ENCODE data around the gene SPIRE2.
"Not testable (repeated sequence)": the region's sequence is repeated elsewhere in the genome, so short reads cannot be mapped to it uniquely, and the experiment has no call there.

Gene SPIRE2

DNA sequence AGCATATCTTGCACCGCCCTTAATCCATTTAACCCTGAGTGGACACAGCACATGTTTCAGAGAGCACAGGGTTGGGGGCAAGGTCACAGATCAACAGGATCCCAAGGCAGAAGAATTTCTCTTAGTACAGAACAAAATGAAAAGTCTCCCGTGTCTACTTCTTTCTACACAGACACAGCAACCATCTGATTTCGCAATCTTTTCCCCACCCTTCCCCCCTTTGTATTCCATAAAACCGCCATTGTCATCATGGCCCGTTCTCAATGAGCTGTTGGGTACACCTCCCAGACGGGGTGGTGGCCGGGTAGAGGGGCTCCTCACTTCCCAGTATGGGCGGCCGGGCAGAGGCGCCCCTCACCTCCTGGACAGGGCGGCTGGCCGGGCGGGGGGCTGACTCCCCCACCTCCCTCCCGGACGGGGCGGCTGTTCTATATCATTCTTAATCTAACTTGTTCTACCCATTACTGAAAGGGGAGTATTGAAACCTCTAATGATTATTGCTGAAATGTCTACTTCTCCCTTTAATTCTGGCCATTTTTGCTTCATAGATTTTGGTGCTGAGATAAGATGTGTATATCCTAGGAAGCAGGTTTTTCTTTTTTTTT, 21.6 kb upstream of the SPIRE2 start:
- POLR2A ChIA-PET, result interaction anchor here (0.6 kb wide), 1 partner anchor 16 kb away, joined by 3 read pairs; no protein-coding TSS in a partner anchor

DNA sequence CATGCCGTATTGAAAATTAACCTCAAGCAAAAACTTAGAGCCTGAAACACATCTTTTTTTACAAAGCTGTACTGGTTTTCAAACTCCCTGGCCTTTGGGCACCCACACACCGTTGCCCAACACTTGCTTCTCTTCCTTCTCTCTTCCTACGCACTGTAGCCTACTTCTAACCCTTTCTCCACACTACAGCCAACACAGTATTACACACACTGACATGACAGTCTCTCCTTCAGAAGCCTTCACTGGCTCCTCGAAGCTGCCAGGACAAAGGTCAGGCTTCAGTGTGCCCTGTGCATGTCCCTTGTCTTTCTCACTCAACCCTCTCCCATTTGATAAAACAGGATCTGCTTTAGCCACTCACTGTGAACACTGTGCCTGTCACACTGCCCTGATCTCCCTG, 19.8 kb upstream of the SPIRE2 start:
- ChIA-PET CTCF (no interaction called here), POLR2A (no interaction called here)
- no peak overlapping the region for H3K4me3 ChIP-seq (ENCODE audit: control insufficient read depth in 1 of 7, extremely low read depth in 1 of 7, insufficient read depth in 4 of 7, low read depth in 2 of 7, low read length in 6 of 7)
- no peak for DNase-seq
- no peaks in the 10 kb centered on the region for H3K27me3 ChIP-seq (replicated peaks in 2 of 5; ENCODE audit: control insufficient read depth in 4 of 5, insufficient read depth in 5 of 5, low read length in 4 of 5)
- peaks cover 3 to 44% (median 13%) of the 10 kb centered on the region in 4 experiments for H3K36me3 ChIP-seq (ENCODE audit: control insufficient read depth in 4 of 4, insufficient read depth in 4 of 4, low read length in 3 of 4)
- no peaks in the 10 kb centered on the region for H3K4me1 ChIP-seq (ENCODE audit: control extremely low read depth in 1 of 4, control insufficient read depth in 4 of 4, insufficient read depth in 4 of 4, low read length in 3 of 4)
- H3K9me3 ChIP-seq (ENCODE audit: control extremely low read depth in 1 of 5, control insufficient read depth in 4 of 5, insufficient read depth in 2 of 5, low read depth in 1 of 5, low read length in 4 of 5), result no peaks in the 10 kb centered on the region
- no peak overlapping the region for H3K27ac ChIP-seq (ENCODE audit: insufficient read depth in 1 of 2, low read depth in 1 of 2, low read length in 2 of 2, poor library complexity in 1 of 2, severe bottlenecking in 2 of 2)
- 99% methylated on average over 4 of the region's 4 CpGs for WGBS (ENCODE audit: insufficient coverage)

More for the DNA sequence above, 21.6 kb upstream of the SPIRE2 start:
- CTCF ChIA-PET, result interaction anchor here (0.6 kb wide), 1 partner anchor 57 kb away, joined by 3 read pairs; no protein-coding TSS in a partner anchor
- H3K4me1 ChIP-seq (ENCODE audit: control extremely low read depth in 1 of 4, control insufficient read depth in 4 of 4, insufficient read depth in 4 of 4, low read length in 3 of 4); H3K27me3 ChIP-seq (replicated peaks in 2 of 5; ENCODE audit: control insufficient read depth in 4 of 5, insufficient read depth in 5 of 5, low read length in 4 of 5); H3K27ac ChIP-seq (ENCODE audit: insufficient read depth in 1 of 2, low read depth in 1 of 2, low read length in 2 of 2, poor library complexity in 1 of 2, severe bottlenecking in 2 of 2); DNase-seq; H3K4me3 ChIP-seq (ENCODE audit: control insufficient read depth in 1 of 7, extremely low read depth in 1 of 7, insufficient read depth in 4 of 7, low read depth in 2 of 7, low read length in 6 of 7); H3K9me3 ChIP-seq (ENCODE audit: control extremely low read depth in 1 of 5, control insufficient read depth in 4 of 5, insufficient read depth in 2 of 5, low read depth in 1 of 5, low read length in 4 of 5): not testable (repeated sequence)
- peaks cover 3 to 55% (median 22%) of the 10 kb centered on the region in 4 experiments for H3K36me3 ChIP-seq (ENCODE audit: control insufficient read depth in 4 of 4, insufficient read depth in 4 of 4, low read length in 3 of 4)
- 100% methylated on average over 7 of the region's 16 CpGs for WGBS (ENCODE audit: insufficient coverage)

DNA sequence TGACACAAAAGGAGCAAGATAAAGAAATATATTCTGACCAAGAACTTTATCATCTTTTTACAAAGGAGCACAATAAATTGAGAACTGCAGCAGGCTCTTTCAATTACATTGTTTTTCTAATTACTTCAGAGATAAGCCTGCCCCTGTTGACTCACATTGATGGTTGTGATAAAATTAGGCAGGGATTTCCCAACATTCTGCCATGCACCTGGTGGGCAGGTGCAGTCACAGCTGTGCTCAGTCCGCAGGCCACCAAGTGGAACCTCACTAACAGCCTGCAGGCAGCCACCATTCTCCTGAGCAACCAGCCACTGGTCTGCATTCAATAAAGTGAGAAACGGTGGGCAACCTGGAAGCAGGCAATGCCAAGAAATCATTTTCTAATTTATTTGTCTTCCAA, 17.0 kb upstream of the SPIRE2 start:
- ChIA-PET CTCF (interaction anchor here (1.2 to 1.4 kb wide), 4 partner anchors 10 to 104 kb away, joined by 3 to 7 read pairs (median 3); no protein-coding TSS in a partner anchor), POLR2A (no interaction called here)
- no peaks in the 10 kb centered on the region for H3K9me3 ChIP-seq (ENCODE audit: control extremely low read depth in 1 of 5, control insufficient read depth in 4 of 5, insufficient read depth in 2 of 5, low read depth in 1 of 5, low read length in 4 of 5)
- DNase-seq, result no peak
- no peaks in the 10 kb centered on the region for H3K27me3 ChIP-seq (replicated peaks in 2 of 5; ENCODE audit: control insufficient read depth in 4 of 5, insufficient read depth in 5 of 5, low read length in 4 of 5)
- WGBS (ENCODE audit: insufficient coverage), result 100% methylated on average over 1 of the region's 2 CpGs
- H3K27ac ChIP-seq (ENCODE audit: insufficient read depth in 1 of 2, low read depth in 1 of 2, low read length in 2 of 2, poor library complexity in 1 of 2, severe bottlenecking in 2 of 2), result no peak overlapping the region
- no peak overlapping the region for H3K4me3 ChIP-seq (ENCODE audit: control insufficient read depth in 1 of 7, extremely low read depth in 1 of 7, insufficient read depth in 4 of 7, low read depth in 2 of 7, low read length in 6 of 7)
- peaks cover 0 to 9% (median 6%) of the 10 kb centered on the region in 4 experiments for H3K4me1 ChIP-seq (ENCODE audit: control extremely low read depth in 1 of 4, control insufficient read depth in 4 of 4, insufficient read depth in 4 of 4, low read length in 3 of 4)
- peaks cover 2 to 33% (median 8%) of the 10 kb centered on the region in 4 experiments for H3K36me3 ChIP-seq (ENCODE audit: control insufficient read depth in 4 of 4, insufficient read depth in 4 of 4, low read length in 3 of 4)

DNA sequence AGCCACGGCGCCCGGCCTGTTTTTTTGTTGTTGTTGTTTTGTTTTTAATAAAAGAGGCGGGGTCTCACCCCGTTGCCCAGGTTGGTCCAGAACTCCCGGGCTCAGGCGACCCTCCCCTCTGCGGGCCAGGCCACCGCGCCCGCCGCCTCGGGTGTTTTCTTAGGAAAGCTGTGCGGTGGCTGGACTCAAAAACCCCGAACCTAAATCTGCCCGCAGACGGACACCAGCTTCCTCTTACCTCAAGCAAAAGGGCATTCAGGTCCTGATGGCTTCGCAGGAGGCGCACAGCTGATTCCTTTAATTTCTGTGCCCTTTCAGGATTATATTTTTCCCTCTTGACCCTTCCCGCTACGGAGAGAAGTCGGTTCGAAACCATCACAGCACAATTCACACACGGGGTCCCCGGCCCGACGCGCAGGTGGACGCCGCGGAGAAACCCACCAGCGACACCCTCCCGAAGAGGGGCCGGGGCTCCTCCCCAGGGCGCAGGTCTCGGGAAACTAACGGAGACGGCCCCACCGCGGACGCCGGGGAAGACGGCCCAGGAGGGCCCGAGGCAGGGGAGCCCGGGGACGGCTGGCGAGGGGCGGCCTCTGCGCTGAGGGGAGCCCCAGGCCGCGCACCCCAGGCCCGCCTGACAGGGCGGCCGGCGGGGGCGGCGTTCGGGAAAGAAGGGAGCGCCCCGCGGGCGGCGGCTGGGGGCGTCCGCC, 12.5 kb upstream of the SPIRE2 start:
- POLR2A ChIA-PET, result no interaction called here
- Histone ChIP-seq H3K27me3 (replicated peaks in 2 of 5; ENCODE audit: control insufficient read depth in 4 of 5, insufficient read depth in 5 of 5, low read length in 4 of 5) (no peaks in the 10 kb centered on the region), H3K4me1 (ENCODE audit: control extremely low read depth in 1 of 4, control insufficient read depth in 4 of 4, insufficient read depth in 4 of 4, low read length in 3 of 4) (peaks cover 0 to 18% (median 8%) of the 10 kb centered on the region in 4 experiments), H3K36me3 (ENCODE audit: control insufficient read depth in 4 of 4, insufficient read depth in 4 of 4, low read length in 3 of 4) (peaks cover 0 to 14% (median under 1%) of the 10 kb centered on the region in 4 experiments), H3K9me3 (ENCODE audit: control extremely low read depth in 1 of 5, control insufficient read depth in 4 of 5, insufficient read depth in 2 of 5, low read depth in 1 of 5, low read length in 4 of 5) (no peaks in the 10 kb centered on the region), H3K27ac (ENCODE audit: insufficient read depth in 1 of 2, low read depth in 1 of 2, low read length in 2 of 2, poor library complexity in 1 of 2, severe bottlenecking in 2 of 2) (peak overlapping the region in 1 of 2 experiments; percentile 64), H3K4me3 (ENCODE audit: control insufficient read depth in 1 of 7, extremely low read depth in 1 of 7, insufficient read depth in 4 of 7, low read depth in 2 of 7, low read length in 6 of 7) (peak overlapping the region; percentile 67 to 90 (median 83))
- 0% methylated on average over 47 of the region's 65 CpGs for WGBS (ENCODE audit: insufficient coverage)
- DNase-seq, result peak in 2 of 3 donors; percentile 43 to 52
- CTCF ChIA-PET, result interaction anchor here (1.2 kb wide), 1 partner anchor 11 kb away, joined by 4 read pairs; no protein-coding TSS in a partner anchor

DNA sequence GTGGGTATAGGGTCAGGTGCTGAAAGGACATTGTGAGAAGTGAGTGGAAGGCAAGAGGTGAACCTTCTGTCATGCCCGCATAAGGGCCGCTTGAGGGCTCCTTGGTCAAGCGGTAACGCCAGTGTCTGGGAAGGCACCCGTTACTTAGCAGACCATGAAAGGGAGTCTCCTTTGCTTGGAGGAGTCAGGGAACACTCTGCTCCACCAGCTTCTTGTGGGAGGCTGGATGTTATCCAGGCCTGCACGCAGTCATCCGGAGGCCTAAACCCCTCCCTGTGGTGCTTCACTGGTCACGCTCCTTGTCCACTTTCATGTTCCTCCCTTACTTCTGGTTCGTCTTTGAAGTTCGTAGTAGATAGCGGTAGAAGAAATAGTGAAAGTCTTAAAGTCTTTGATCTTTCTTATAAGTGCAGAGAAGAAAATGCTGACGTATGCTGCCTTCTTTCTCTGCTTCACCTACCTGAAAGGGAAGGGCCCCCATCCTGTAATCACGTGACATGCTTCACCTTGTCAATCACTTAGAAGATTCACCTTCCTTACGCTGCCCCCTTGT, 9.3 kb upstream of the SPIRE2 start:
- H3K4me1 ChIP-seq (ENCODE audit: control extremely low read depth in 1 of 4, control insufficient read depth in 4 of 4, insufficient read depth in 4 of 4, low read length in 3 of 4), result peaks cover 0 to 18% (median 8%) of the 10 kb centered on the region in 4 experiments

DNA sequence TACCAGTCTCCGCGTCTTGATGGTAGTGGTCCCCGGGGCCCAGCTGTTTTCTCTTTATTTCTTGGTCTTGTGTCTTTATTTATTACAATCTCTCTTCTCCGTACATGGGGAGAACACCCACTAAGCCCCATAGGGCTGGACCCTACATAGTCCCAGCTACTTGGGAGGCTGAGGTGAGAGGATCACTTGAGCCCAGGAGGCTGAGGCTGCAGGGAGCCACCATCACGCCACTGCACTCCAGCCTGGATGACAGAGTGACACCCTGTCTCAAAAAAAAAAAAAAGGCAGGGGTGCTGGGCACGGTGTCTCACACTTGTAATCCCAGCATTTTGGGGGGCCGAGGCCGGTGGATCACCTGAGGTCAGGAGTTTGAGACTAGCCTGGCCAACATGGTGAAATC, 8.8 kb upstream of the SPIRE2 start:
- ChIA-PET POLR2A (interaction anchor here (0.6 kb wide), 1 partner anchor 22 kb away, joined by 3 read pairs; no protein-coding TSS in a partner anchor), CTCF (interaction anchor here (1.1 to 1.3 kb wide), 2 partner anchors 41 to 111 kb away, joined by 3 read pairs; no protein-coding TSS in a partner anchor)
- not testable (repeated sequence) for H3K4me3 ChIP-seq (ENCODE audit: control insufficient read depth in 1 of 7, extremely low read depth in 1 of 7, insufficient read depth in 4 of 7, low read depth in 2 of 7, low read length in 6 of 7); H3K36me3 ChIP-seq (ENCODE audit: control insufficient read depth in 4 of 4, insufficient read depth in 4 of 4, low read length in 3 of 4); H3K9me3 ChIP-seq (ENCODE audit: control extremely low read depth in 1 of 5, control insufficient read depth in 4 of 5, insufficient read depth in 2 of 5, low read depth in 1 of 5, low read length in 4 of 5); H3K27me3 ChIP-seq (replicated peaks in 2 of 5; ENCODE audit: control insufficient read depth in 4 of 5, insufficient read depth in 5 of 5, low read length in 4 of 5); DNase-seq; H3K27ac ChIP-seq (ENCODE audit: insufficient read depth in 1 of 2, low read depth in 1 of 2, low read length in 2 of 2, poor library complexity in 1 of 2, severe bottlenecking in 2 of 2)
- 92% methylated on average over 7 of the region's 8 CpGs for WGBS (ENCODE audit: insufficient coverage)
- peaks cover 0 to 18% (median 8%) of the 10 kb centered on the region in 4 experiments for H3K4me1 ChIP-seq (ENCODE audit: control extremely low read depth in 1 of 4, control insufficient read depth in 4 of 4, insufficient read depth in 4 of 4, low read length in 3 of 4)

More for the DNA sequence above, 9.3 kb upstream of the SPIRE2 start:
- H3K27ac ChIP-seq (ENCODE audit: insufficient read depth in 1 of 2, low read depth in 1 of 2, low read length in 2 of 2, poor library complexity in 1 of 2, severe bottlenecking in 2 of 2); H3K4me3 ChIP-seq (ENCODE audit: control insufficient read depth in 1 of 7, extremely low read depth in 1 of 7, insufficient read depth in 4 of 7, low read depth in 2 of 7, low read length in 6 of 7); H3K27me3 ChIP-seq (replicated peaks in 2 of 5; ENCODE audit: control insufficient read depth in 4 of 5, insufficient read depth in 5 of 5, low read length in 4 of 5); DNase-seq; H3K9me3 ChIP-seq (ENCODE audit: control extremely low read depth in 1 of 5, control insufficient read depth in 4 of 5, insufficient read depth in 2 of 5, low read depth in 1 of 5, low read length in 4 of 5); H3K36me3 ChIP-seq (ENCODE audit: control insufficient read depth in 4 of 4, insufficient read depth in 4 of 4, low read length in 3 of 4): not testable (repeated sequence)
- POLR2A ChIA-PET, result interaction anchor here (0.6 kb wide), 1 partner anchor 23 kb away, joined by 3 read pairs; no protein-coding TSS in a partner anchor
- 99% methylated on average over 8 of the region's 14 CpGs for WGBS (ENCODE audit: insufficient coverage)
- CTCF ChIA-PET, result interaction anchor here (1.1 to 1.4 kb wide), 4 partner anchors 19 to 113 kb away, joined by 3 read pairs; no protein-coding TSS in a partner anchor
